Astrocyte of the spinal cord (primary cell): Measurements from ENCODE around the gene TMEM165.

ENCODE experiments used
- DNase-seq: peaks from one replicate; pipeline ENCODE4 v3.0.0; 2011; ENCODE audit warnings: low read depth, low spot score
- H3K4me3 ChIP-seq: 2 replicates; pipeline ENCODE4 v1.5.1; 2011; ENCODE audit warnings: low read depth, mild to moderate bottlenecking, low read length, moderate library complexity
- CTCF ChIP-seq: IDR thresholded peaks from 2 replicates; pipeline ENCODE4 v1.5.1; 2012; ENCODE audit warnings: low read depth, mild to moderate bottlenecking, low read length, inconsistent platforms
- in situ Hi-C: cut with HindIII; loops from 2 replicates; pipeline ENCODE4 v1.10.0; 2017; ENCODE audit warnings: low sequenced_read_pairs

Gene TMEM165

GRCh38 chr4:55409468-55410171 is 13.9 kb downstream of the TMEM165 start:
- peak; percentile 40 for DNase-seq
- peak; percentile 45 for TF ChIP-seq CTCF
- no peak overlapping the region for H3K4me3 ChIP-seq
- in situ Hi-C loops: no loop called here

GRCh38 chr4:55410431-55410830 is 14.7 kb downstream of the TMEM165 start:
- no peak overlapping the region for H3K4me3 ChIP-seq
- in situ Hi-C loops: no loop called here
- TF ChIP-seq CTCF: no peak
- no peak for DNase-seq

GRCh38 chr4:55411621-55412020 is 15.9 kb downstream of the TMEM165 start:
- no peak for TF ChIP-seq CTCF
- no peak for DNase-seq
- in situ Hi-C loops: no loop called here
- H3K4me3 ChIP-seq: no peak overlapping the region

- no peak for TF ChIP-seq CTCF
- in situ Hi-C loops: no loop called here
- no peak overlapping the region for H3K4me3 ChIP-seq
- no peak for DNase-seq
These were observed 20.4 kb downstream of the TMEM165 start for GRCh38 chr4:55416176-55416575.

GRCh38 chr4:55424791-55425190 is 29.0 kb downstream of the TMEM165 start:
- no peak for TF ChIP-seq CTCF
- DNase-seq: no peak
- no peak overlapping the region for H3K4me3 ChIP-seq
- in situ Hi-C loops: no loop called here

- no peak for TF ChIP-seq CTCF
- no peak overlapping the region for H3K4me3 ChIP-seq
- DNase-seq: no peak
- in situ Hi-C loops: no loop called here
These were observed 36.1 kb downstream of the TMEM165 start for GRCh38 chr4:55431710-55432336.
